ENCODE results near the gene ROBO3.

The ROBO3 gene

GRCh38 chr11:124865181-124865901, at the start of gene ROBO3:
ROBO3 (plus strand) TSS chr11:124865432; CDS start chr11:124865578, 146 bp downstream.
- DNase-seq (ENCODE audit: low read depth): no peak

GRCh38 chr11:124817036-124817435, 48.2 kb upstream of the ROBO3 start:
- no peak for DNase-seq (ENCODE audit: low read depth)

GRCh38 chr11:124821995-124822730, 43.1 kb upstream of the ROBO3 start:
- DNase-seq (ENCODE audit: low read depth): no peak

- no peak for DNase-seq (ENCODE audit: low read depth)
Measured at GRCh38 chr11:124823512-124824376, 41.5 kb upstream of the ROBO3 start.

- no peak for DNase-seq (ENCODE audit: low read depth)
Measured at GRCh38 chr11:124825876-124826275, 39.4 kb upstream of the ROBO3 start.

GRCh38 chr11:124829986-124830385, 35.2 kb upstream of the ROBO3 start:
- no peak for DNase-seq (ENCODE audit: low read depth)

- DNase-seq (ENCODE audit: low read depth): no peak
Measured at GRCh38 chr11:124830749-124831148, 34.5 kb upstream of the ROBO3 start.

GRCh38 chr11:124831897-124832296, 33.3 kb upstream of the ROBO3 start:
- DNase-seq (ENCODE audit: low read depth): no peak

GRCh38 chr11:124832571-124832970, 32.7 kb upstream of the ROBO3 start:
- no peak for DNase-seq (ENCODE audit: low read depth)

- no peak for DNase-seq (ENCODE audit: low read depth)
Measured at GRCh38 chr11:124834526-124835180, 30.6 kb upstream of the ROBO3 start.

GRCh38 chr11:124835918-124836317, 29.3 kb upstream of the ROBO3 start:
- no peak for DNase-seq (ENCODE audit: low read depth)

- DNase-seq (ENCODE audit: low read depth): peak; percentile 74
Measured at GRCh38 chr11:124837491-124837856, 27.8 kb upstream of the ROBO3 start.

- no peak for DNase-seq (ENCODE audit: low read depth)
Measured at GRCh38 chr11:124838805-124839127, 26.5 kb upstream of the ROBO3 start.

- no peak for DNase-seq (ENCODE audit: low read depth)
Measured at GRCh38 chr11:124839128-124839971, 25.9 kb upstream of the ROBO3 start.

GRCh38 chr11:124839972-124840621, 25.1 kb upstream of the ROBO3 start:
- no peak for DNase-seq (ENCODE audit: low read depth)

GRCh38 chr11:124840666-124841065, 24.6 kb upstream of the ROBO3 start:
- DNase-seq (ENCODE audit: low read depth): no peak

- no peak for DNase-seq (ENCODE audit: low read depth)
Measured at GRCh38 chr11:124841201-124841600, 24.0 kb upstream of the ROBO3 start.

- no peak for DNase-seq (ENCODE audit: low read depth)
Measured at GRCh38 chr11:124841840-124842239, 23.4 kb upstream of the ROBO3 start.

- no peak for DNase-seq (ENCODE audit: low read depth)
Measured at GRCh38 chr11:124842305-124842704, 22.9 kb upstream of the ROBO3 start.

- DNase-seq (ENCODE audit: low read depth): no peak
Measured at GRCh38 chr11:124843616-124843910, 21.7 kb upstream of the ROBO3 start.

- no peak for DNase-seq (ENCODE audit: low read depth)
Measured at GRCh38 chr11:124844664-124845079, 20.6 kb upstream of the ROBO3 start.

Data from stromal cell of bone marrow (primary cell).